RPMI8226 (cell line): Measurements from ENCODE around the gene ZNF77.
A peak's percentile ranks its signal among the peaks of the same experiment; 100 is the strongest.
"Not testable (repeated sequence)": the region's sequence is repeated elsewhere in the genome, so short reads cannot be mapped to it uniquely, and the experiment has no call there.

ENCODE experiments used
- DNase-seq: peaks from one replicate; pipeline ENCODE4 v3.0.0-alpha.2; 2015

Gene ZNF77

GRCh38 chr19:2944775-2945574, at the start of gene ZNF77:
TSS of gene ZNF77 (minus strand) at chr19:2944971. CDS start at chr19:2944840, 131 bp downstream.
- DNase-seq = peak; percentile 99

GRCh38 chr19:2993579-2993978, 48.8 kb upstream of the ZNF77 start:
- no peak for DNase-seq

GRCh38 chr19:2992958-2993357, 48.2 kb upstream of the ZNF77 start:
- DNase-seq = no peak

- not testable (repeated sequence) for DNase-seq
Observed at GRCh38 chr19:2992333-2992732, 47.6 kb upstream of the ZNF77 start.

- DNase-seq = no peak
Observed at GRCh38 chr19:2989236-2989946, 44.6 kb upstream of the ZNF77 start.

- no peak for DNase-seq
Observed at GRCh38 chr19:2988568-2988967, 43.8 kb upstream of the ZNF77 start.

- no peak for DNase-seq
Observed at GRCh38 chr19:2987797-2988196, 43.0 kb upstream of the ZNF77 start.

GRCh38 chr19:2986951-2987524, 42.3 kb upstream of the ZNF77 start:
- DNase-seq = no peak

GRCh38 chr19:2984215-2984528, 39.4 kb upstream of the ZNF77 start:
- no peak for DNase-seq

- DNase-seq = peak; percentile 29
Observed at GRCh38 chr19:2983351-2984214, 38.8 kb upstream of the ZNF77 start.

- DNase-seq = peak; percentile 51
Observed at GRCh38 chr19:2982983-2983350, 38.2 kb upstream of the ZNF77 start.

- no peak for DNase-seq
Observed at GRCh38 chr19:2982561-2982960, 37.8 kb upstream of the ZNF77 start.

- no peak for DNase-seq
Observed at GRCh38 chr19:2981898-2982297, 37.1 kb upstream of the ZNF77 start.

- no peak for DNase-seq
Observed at GRCh38 chr19:2978772-2979171, 34.0 kb upstream of the ZNF77 start.

- no peak for DNase-seq
Observed at GRCh38 chr19:2978166-2978767, 33.5 kb upstream of the ZNF77 start.

- DNase-seq = no peak
Observed at GRCh38 chr19:2977746-2978138, 33.0 kb upstream of the ZNF77 start.

- peak; percentile 98 for DNase-seq
Observed at GRCh38 chr19:2977001-2977745, 32.4 kb upstream of the ZNF77 start, which contains the start of gene TLE6. TSS of gene TLE6 (plus strand) at chr19:2977564. CDS start at chr19:2978234, 670 bp downstream.

GRCh38 chr19:2976609-2977000, 31.8 kb upstream of the ZNF77 start:
- DNase-seq = no peak

- DNase-seq = no peak
Observed at GRCh38 chr19:2974342-2975041, 29.7 kb upstream of the ZNF77 start.

GRCh38 chr19:2973229-2973628, 28.5 kb upstream of the ZNF77 start:
- DNase-seq = no peak

GRCh38 chr19:2970201-2970835, 25.5 kb upstream of the ZNF77 start:
- DNase-seq = no peak
